A549 treated with CORT108297 at 1 μM for 4 hours (cell line): ENCODE results near the gene CRYAA. TPM values are rescaled to one million over a fixed set of nuclear protein-coding genes. Genes with fewer than 3 reads are reported as not detected.

Experiments
- total RNA-seq: library from RNA; stranded (reverse); fragments of 200-300 nt; extraction: Qiagen RNA extraction; gene quantifications from 5 replicates; pipeline ENCODE4 v1.2.3, GENCODE V29; 2022

CRYAA gene
- 0.18 TPM in 1 of 5 replicates, not detected in the others for total RNA-seq

GRCh38 chr21:43168708-43169107 lies at the start of gene CRYAA:
Gene CRYAA (plus strand): TSS chr21:43169008. CDS start chr21:43169100, 92 bp downstream.

Other genes starting within 250 kb of the CRYAA start
- not detected in 5 replicates for gene ERVH48-1, start 243.4 kb upstream of the CRYAA start, total RNA-seq
- gene PKNOX1, start 194.4 kb upstream of the CRYAA start, total RNA-seq: 4.7 to 7.0 TPM (median 6.6 TPM) in 5 replicates
- gene CBS, start 93.2 kb upstream of the CRYAA start, total RNA-seq: 11.0 to 13.7 TPM (median 12.3 TPM) in 5 replicates
- 52.1 to 65.9 TPM (median 58.9 TPM) in 5 replicates for gene U2AF1, start 61.4 kb upstream of the CRYAA start, total RNA-seq